Naive thymus-derived CD8-positive, alpha-beta T cell (primary cell): ENCODE results near the gene NRN1L. TPM values are rescaled to one million over a fixed set of nuclear protein-coding genes. Genes with fewer than 3 reads are reported as not detected.
"Not testable (repeated sequence)": the region's sequence is repeated elsewhere in the genome, so short reads cannot be mapped to it uniquely, and the experiment has no call there.

Source experiments
- ATAC-seq, 2 donors: fragments of 150-1000 bp; cut with Tn5 transposase in 1 of 2; sonication (Bioruptor Pico), chemical (Tn5 transposase) in 1 of 2; 1 replicate in 1 of 2; 2 replicates in 1 of 2; pipeline ENCODE4 v1.10.0; 2021; ENCODE audit warnings: mild to moderate bottlenecking in 2 of 2, moderate library complexity in 2 of 2
- POLR2A ChIA-PET: fragments of 350-600 bp; sonication (Branson Sonifier 250); formaldehyde crosslinking; loops from one replicate; lab custom pipeline; 2021; ENCODE audit warnings: antibody characterized with exemption; lab: Charles Lee
- DNase-seq, 10 donors: peaks; one replicate each; pipeline versions ENCODE4 v3.0.0 to v3.0.0-alpha.2; 2020 to 2022
- H3K27ac Mint-ChIP-seq, 10 donors: one replicate each; pipeline ENCODE4 v1.8.0; 2020 to 2022; ENCODE audit warnings: mild to moderate bottlenecking in 10 of 10, mixed read lengths in 10 of 10, moderate library complexity in 4 of 10, inconsistent platforms in 1 of 10
- H3K27me3 Mint-ChIP-seq, 5 donors: one replicate each; pipeline ENCODE4 v1.8.0; 2021 to 2022; ENCODE audit warnings: mixed read lengths in 5 of 5
- H3K36me3 Mint-ChIP-seq, 3 donors: one replicate each; pipeline ENCODE4 v1.8.0; 2020 to 2022; ENCODE audit warnings: mixed read lengths in 3 of 3, mild to moderate bottlenecking in 2 of 3, inconsistent platforms in 1 of 3
- H3K4me1 Mint-ChIP-seq, 4 donors: one replicate each; pipeline ENCODE4 v1.8.0; 2021 to 2022; ENCODE audit warnings: mixed read lengths in 4 of 4
- H3K4me3 Mint-ChIP-seq, 10 donors: one replicate each; pipeline ENCODE4 v1.8.0; 2020 to 2022; ENCODE audit warnings: mild to moderate bottlenecking in 10 of 10, mixed read lengths in 10 of 10, moderate library complexity in 6 of 10, inconsistent platforms in 1 of 10
- H3K9me3 Mint-ChIP-seq, 9 donors: one replicate each; pipeline ENCODE4 v1.8.0; 2020 to 2022; ENCODE audit warnings: mixed read lengths in 9 of 9, mild to moderate bottlenecking in 3 of 9, inconsistent platforms in 1 of 9, moderate library complexity in 1 of 9
- polyA plus RNA-seq, 3 donors: library from polyadenylated mRNA; unstranded; fragments of 300-500 nt; fragmentation: Illumina TruSeq; gene quantifications; one replicate each; pipeline ENCODE4 v1.2.3, GENCODE V29; 2021
- total RNA-seq, 8 experiments: library from RNA in 2 of 8; stranded (reverse) in 2 of 8; gene quantifications; one replicate each; pipeline ENCODE4 v1.2.3 and lab custom pipeline; 2021 to 2026

Gene NRN1L
- total and polyA plus RNA-seq, 5 experiments from 2014 or later = 2.6 to 5.3 TPM; not detected in 3

DNA sequence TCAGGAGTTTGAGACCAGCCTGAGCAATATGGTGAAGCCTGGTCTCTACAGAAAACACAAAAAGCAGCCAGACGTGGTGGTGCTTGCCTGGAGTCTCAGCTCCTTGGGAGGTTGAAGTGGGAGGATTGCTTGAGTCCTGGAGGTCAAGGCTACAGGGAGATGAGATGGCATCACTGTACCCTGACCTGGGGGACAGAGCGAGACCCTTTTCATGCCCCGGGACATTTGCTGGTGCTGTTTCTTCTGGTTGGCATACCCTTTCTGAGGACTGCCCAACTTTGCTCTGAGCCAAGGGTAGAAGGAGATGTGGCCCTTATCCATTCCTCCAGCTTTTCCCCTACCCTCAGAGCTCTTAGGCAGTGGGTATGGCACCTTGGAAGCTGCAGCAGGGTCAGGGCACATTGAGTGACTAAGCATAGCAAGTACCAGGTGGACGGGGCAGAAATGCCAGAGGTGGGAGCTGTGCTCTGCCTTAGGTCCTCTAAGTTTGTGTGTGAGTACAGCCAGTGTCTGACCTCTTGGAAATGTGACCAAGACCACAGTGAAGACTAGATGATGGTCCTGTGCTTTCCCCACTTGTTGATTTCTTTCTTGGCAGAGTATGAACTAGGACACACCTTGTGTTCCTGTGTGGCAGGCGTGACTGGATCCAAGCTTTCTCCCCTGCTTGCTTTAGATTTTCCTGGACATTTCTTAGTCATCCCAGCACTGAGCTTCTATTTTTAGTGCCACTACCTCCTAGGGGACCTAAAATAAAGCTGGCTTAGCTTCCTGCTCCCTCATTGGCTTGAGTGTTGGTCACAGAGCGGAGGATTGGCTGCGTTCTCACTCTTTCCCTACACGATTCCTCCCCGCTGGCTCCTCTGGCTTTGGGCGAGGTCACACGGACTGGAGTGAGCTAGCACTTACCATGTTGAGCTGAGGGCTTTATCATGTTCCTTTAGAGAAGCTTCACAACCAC is 21.8 kb upstream of the NRN1L start:
- Mint-ChIP-seq H3K36me3 (peaks cover 0 to 35% (median 0%) of the 10 kb centered on the region in 3 donors), H3K4me1 (peaks cover 10 to 25% (median 14%) of the 10 kb centered on the region in 4 donors), H3K27ac (peak overlapping the region in 3 of 10 donors; percentile 17 to 56 (median 29)), H3K4me3 (no peak overlapping the region), H3K9me3 (no peaks in the 10 kb centered on the region), H3K27me3 (no peaks in the 10 kb centered on the region)
- POLR2A ChIA-PET = interaction anchor here (0.6 to 1.1 kb wide), 3 partner anchors 11 to 157 kb away, joined by 3 to 10 read pairs (median 4); no protein-coding TSS in a partner anchor
- ATAC-seq (no peak), DNase-seq (no peak)

GRCh38 chr16:67864044-67864443 is 20.6 kb upstream of the NRN1L start:
- not testable (repeated sequence) for H3K9me3 Mint-ChIP-seq, DNase-seq, H3K4me3 Mint-ChIP-seq, ATAC-seq, H3K27me3 Mint-ChIP-seq
- peaks cover 0 to 41% (median 0%) of the 10 kb centered on the region in 3 donors for H3K36me3 Mint-ChIP-seq
- POLR2A ChIA-PET = interaction anchor here (1.1 kb wide), 1 partner anchor 48 kb away, joined by 10 read pairs; no protein-coding TSS in a partner anchor
- H3K27ac Mint-ChIP-seq = peak overlapping the region in 1 of 10 donors; percentile 77
- peaks cover 2 to 16% (median 7%) of the 10 kb centered on the region in 4 donors for H3K4me1 Mint-ChIP-seq

- Mint-ChIP-seq H3K27ac (peak overlapping the region in 2 of 10 donors; percentile 57 to 68), H3K36me3 (peaks cover 0 to 44% (median 0%) of the 10 kb centered on the region in 3 donors), H3K4me3 (no peak overlapping the region), H3K9me3 (no peaks in the 10 kb centered on the region), H3K4me1 (peaks cover 2 to 16% (median 7%) of the 10 kb centered on the region in 4 donors), H3K27me3 (no peaks in the 10 kb centered on the region)
- DNase-seq (no peak), ATAC-seq (no peak)
- POLR2A ChIA-PET = interaction anchor here (1.1 kb wide), 1 partner anchor 48 kb away, joined by 10 read pairs; no protein-coding TSS in a partner anchor
Measured at GRCh38 chr16:67864594-67864993, 20.1 kb upstream of the NRN1L start.

DNA sequence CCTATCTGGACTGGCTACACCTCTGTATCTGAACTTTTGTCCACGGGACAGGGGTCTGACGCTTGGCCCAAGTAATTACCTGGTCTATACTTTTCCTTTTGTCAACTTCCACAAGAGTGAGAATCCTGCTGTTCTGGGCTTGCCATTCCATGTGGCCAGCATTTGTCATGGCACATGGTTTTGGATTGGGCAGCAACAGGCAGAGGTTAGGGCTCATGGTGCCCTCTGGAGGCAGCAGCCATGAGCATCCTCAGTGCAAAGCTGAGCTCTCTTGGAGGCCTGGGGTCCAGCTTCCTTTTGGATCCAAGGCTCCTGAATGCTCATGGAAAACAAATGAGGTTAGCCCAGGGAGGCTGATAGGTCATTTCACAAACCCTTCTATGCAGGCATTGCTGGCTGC is 19.4 kb upstream of the NRN1L start:
- Mint-ChIP-seq H3K4me1 (peaks cover 2 to 16% (median 7%) of the 10 kb centered on the region in 4 donors), H3K36me3 (peaks cover 0 to 49% (median 0%) of the 10 kb centered on the region in 3 donors), H3K27ac (peak overlapping the region in 1 of 10 donors; percentile 81), H3K9me3 (no peaks in the 10 kb centered on the region), H3K4me3 (no peak overlapping the region), H3K27me3 (no peaks in the 10 kb centered on the region)
- DNase-seq (peak in 1 of 10 donors; percentile 23), ATAC-seq (peak in 1 of 2 donors; percentile 72)
- POLR2A ChIA-PET = interaction anchor here (0.6 to 0.7 kb wide), 2 partner anchors 113 to 119 kb away, joined by 3 read pairs; no protein-coding TSS in a partner anchor

DNA sequence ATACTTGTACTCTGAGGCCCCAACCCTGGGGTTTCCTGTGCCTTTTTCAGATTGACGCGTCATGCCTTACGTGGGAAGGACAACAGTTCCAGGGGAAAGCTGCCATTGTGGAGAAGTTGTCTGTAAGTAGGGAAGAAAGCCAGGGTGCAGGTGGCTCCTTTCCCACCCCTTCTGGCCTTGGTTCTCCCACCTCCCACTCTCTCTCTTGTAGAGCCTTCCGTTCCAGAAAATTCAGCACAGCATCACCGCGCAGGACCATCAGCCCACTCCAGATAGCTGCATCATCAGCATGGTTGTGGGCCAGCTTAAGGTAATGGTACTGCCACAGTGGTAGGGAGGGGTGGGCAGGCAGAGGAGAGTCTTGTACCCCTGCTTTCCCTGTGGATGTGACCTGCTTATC is 16.4 kb upstream of the NRN1L start:
- Mint-ChIP-seq H3K9me3 (no peaks in the 10 kb centered on the region), H3K4me3 (no peak overlapping the region), H3K27me3 (no peaks in the 10 kb centered on the region), H3K36me3 (peaks cover 0 to 51% (median 6%) of the 10 kb centered on the region in 3 donors), H3K27ac (no peak overlapping the region), H3K4me1 (peaks cover 2 to 13% (median 6%) of the 10 kb centered on the region in 4 donors)
- POLR2A ChIA-PET = interaction anchor here (0.5 kb wide), 1 partner anchor 1989 kb away, joined by 4 read pairs; no protein-coding TSS in a partner anchor
- ATAC-seq (no peak), DNase-seq (no peak)

DNA sequence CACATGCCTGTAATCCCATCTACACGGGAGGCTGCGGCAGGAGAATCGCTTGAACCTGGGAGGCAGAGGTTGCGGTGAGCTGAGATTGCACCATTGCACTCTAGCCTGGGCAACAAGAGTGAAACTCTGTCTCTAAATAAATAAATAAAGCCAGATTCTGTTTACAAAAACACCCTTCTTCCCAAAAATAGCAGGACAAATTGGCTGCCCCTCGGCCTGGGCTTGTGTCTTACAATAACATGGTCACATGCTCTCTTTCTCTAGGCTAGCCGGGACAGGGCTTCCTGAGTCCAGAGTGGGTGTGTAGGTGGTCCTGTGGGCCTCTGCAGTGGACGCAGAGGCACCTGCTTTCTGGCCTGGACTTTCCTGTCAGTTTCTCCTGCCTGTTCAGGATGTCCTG is 15.0 kb upstream of the NRN1L start:
- H3K4me1 Mint-ChIP-seq = peaks cover 9 to 25% (median 18%) of the 10 kb centered on the region in 4 donors
- no peak for ATAC-seq
- no peak overlapping the region for H3K4me3 Mint-ChIP-seq
- H3K27ac Mint-ChIP-seq = peak overlapping the region in 1 of 10 donors; percentile 52
- POLR2A ChIA-PET = interaction anchor here (0.6 to 1.4 kb wide), 2 partner anchors 26 to 47 kb away, joined by 3 read pairs; no protein-coding TSS in a partner anchor
- peaks cover 0 to 51% (median 6%) of the 10 kb centered on the region in 3 donors for H3K36me3 Mint-ChIP-seq
- no peak for DNase-seq
- no peaks in the 10 kb centered on the region for H3K27me3 Mint-ChIP-seq
- no peaks in the 10 kb centered on the region for H3K9me3 Mint-ChIP-seq

DNA sequence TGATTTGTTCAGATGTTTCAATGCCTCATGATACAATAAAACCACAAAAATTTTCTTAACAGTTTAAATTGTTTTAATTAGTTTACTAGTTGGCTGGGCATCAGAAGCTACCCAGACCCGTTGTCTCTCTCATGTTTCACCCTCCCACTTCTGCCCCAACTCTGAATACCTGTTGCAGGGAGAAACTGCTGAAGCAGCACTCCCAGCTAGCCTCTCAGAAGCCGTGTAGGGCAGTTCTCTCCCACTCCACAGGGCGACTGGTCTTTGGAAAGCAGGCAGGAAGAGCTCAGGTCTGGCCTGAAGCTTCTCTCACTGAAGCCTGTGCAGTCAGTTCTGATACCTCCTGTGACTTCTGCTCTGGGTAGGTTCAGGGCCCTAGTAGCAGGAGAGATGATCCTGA is 13.4 kb upstream of the NRN1L start:
- Mint-ChIP-seq H3K4me3 (peak overlapping the region in 3 of 10 donors; percentile 2 to 27 (median 18)), H3K4me1 (peaks cover 20 to 39% (median 32%) of the 10 kb centered on the region in 4 donors), H3K27me3 (no peaks in the 10 kb centered on the region), H3K9me3 (no peaks in the 10 kb centered on the region), H3K27ac (peak overlapping the region in 6 of 10 donors; percentile 19 to 93 (median 59)), H3K36me3 (peaks cover 0 to 40% (median 6%) of the 10 kb centered on the region in 3 donors)
- ATAC-seq (no peak), DNase-seq (no peak)
- POLR2A ChIA-PET = interaction anchor here (0.9 to 1.7 kb wide), 4 partner anchors 15 to 65 kb away, joined by 3 to 16 read pairs (median 4); partner anchors contain the start of gene PSMB10

DNA sequence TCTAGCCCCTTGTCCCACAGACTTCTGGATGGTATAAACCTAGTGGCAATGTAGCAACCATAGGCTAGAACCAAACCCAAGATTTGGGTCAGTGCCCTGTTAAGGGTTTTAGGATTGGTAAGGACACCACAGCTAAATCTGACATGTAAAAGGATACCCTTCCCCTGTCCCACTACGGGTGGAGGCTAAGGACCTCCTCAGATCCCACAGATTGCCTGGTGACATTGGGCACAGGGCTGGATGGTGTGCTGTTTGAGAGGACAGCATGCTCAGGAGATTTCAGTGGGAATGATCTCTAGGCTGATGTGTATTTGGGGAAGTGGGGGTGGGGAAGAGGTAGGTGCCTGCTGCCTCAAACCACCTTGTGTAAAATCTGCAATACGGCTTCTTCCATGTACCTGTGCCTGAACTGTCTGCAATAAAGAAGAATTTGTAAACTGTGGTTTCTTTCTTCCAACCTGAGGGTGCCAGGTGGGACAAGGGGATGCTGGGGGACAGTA is 12.5 kb upstream of the NRN1L start:
- no peaks in the 10 kb centered on the region for H3K27me3 Mint-ChIP-seq
- no peaks in the 10 kb centered on the region for H3K9me3 Mint-ChIP-seq
- POLR2A ChIA-PET = interaction anchor here (0.6 to 2.6 kb wide), 5 partner anchors 14 to 353 kb away, joined by 3 to 16 read pairs (median 4); partner anchors contain the start of genes PSKH1 and PSMB10
- DNase-seq (no peak), ATAC-seq (no peak)
- H3K36me3 Mint-ChIP-seq = peaks cover 0 to 39% (median 6%) of the 10 kb centered on the region in 3 donors
- H3K4me3 Mint-ChIP-seq = peak overlapping the region; percentile 75 to 95 (median 90)
- peaks cover 20 to 39% (median 33%) of the 10 kb centered on the region in 4 donors for H3K4me1 Mint-ChIP-seq
- peak overlapping the region; percentile 70 to 95 (median 92) for H3K27ac Mint-ChIP-seq

DNA sequence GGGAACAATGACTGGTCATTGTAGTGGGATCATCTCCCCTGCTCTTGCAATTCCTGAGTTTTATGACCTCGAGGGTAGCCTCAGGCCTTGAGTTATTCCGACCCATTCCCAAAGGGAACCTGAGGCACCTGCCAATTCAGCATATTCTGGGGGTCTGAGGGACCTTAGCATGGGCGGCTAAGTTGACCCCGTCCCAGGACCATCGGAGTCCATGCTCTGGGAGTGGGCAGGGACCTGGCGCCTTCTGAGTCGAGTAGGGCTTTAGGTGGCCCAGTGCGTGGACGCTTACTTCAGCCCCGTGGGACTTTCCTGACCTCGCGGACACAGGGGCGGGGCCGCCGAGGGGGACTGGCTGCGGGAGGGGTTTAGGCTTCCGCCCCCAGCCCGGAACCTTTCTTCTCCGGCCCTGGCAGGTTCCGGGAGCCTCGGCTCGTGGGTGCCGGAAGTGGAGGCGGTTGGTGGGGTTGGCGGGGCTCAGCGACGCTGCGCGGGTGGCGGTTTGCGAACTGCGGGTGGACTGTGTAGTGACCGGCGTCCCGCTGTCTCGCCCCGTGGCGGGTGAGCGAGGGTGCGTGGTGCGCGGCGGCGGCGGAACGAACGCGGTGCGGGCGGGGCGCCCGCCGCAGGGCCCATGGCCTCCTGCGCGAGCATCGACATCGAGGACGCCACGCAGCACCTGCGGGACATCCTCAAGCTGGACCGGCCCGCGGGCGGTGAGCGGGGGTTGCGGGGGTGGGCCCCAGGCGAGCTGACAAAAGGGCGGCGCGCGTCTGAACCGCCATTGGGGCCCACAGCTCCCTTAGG is 11.9 kb upstream of the NRN1L start, which contains the start of gene EDC4:
Gene EDC4 (plus strand): TSS at position 422 of the 804 bp plus-strand sequence. CDS start 210 bp downstream, at position 632.
- Mint-ChIP-seq H3K4me3 (peak within 1 kb of the TSS; percentile 87 to 95 (median 90)), H3K27me3 (no peaks in the 10 kb centered on the region), H3K27ac (peak within 1 kb of the TSS; percentile 70 to 95 (median 94)), H3K9me3 (no peaks in the 10 kb centered on the region), H3K36me3 (peaks cover 0 to 42% (median 6%) of the 10 kb centered on the region in 3 donors), H3K4me1 (peaks cover 20 to 39% (median 33%) of the 10 kb centered on the region in 4 donors)
- peak; percentile 74 to 91 (median 86) for DNase-seq
- ATAC-seq = peak; percentile 92 to 96
- POLR2A ChIA-PET = interaction anchor here (0.5 to 2.6 kb wide), 20 partner anchors 10 to 845 kb away, joined by 3 to 15 read pairs (median 4); partner anchors contain the start of genes CTCF, NFATC3, NRN1L and PSKH1

DNA sequence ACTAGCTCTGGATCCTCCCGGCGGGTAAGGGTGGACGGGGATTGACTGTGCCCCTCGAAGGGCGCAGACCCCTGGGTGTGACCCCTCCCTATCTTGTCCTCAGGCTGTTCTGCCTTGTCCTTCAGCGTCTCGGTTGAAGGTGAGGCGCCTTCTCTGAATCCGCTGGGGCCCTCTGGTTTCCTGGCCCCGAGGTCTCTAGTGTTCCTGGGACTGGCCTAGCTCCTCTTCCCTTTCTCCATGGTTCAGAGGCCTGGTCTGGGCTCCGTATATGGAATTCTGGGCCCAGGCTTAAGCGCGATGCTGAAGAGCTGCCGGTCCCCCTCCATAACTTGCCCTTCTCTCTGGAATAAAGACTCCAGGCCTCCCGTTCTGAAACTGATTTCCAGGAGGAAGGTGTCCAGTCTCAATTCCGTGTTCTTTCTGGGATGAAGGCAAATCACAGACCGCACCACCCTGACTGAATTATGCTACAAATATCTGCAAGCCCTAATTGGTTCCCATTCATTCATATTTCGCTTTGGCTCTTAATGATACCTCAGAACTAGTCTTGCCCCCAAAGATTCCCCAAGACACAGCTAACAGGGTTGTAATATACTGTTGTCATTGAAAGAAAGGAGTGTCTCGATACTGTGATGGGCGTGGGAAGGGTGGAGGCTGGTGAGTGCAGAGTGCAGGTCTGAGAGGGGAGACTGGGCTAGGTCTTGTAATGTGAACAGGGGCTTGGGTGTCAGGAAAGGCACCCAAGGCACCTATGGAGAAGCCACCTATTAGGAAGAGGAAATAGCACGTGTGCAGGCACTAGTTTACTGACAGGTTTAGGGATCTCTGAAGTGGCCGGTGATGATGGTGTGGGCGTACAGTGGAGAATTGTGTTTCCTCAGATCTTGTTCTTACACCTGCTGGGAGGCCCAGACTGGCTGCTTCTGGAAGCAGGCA is 11.0 kb upstream of the NRN1L start:
- POLR2A ChIA-PET = interaction anchor here (0.5 to 2.6 kb wide), 21 partner anchors 10 to 845 kb away, joined by 3 to 15 read pairs (median 4); partner anchors contain the start of genes CTCF, NFATC3, NRN1L and PSKH1
- Mint-ChIP-seq H3K4me1 (peaks cover 20 to 39% (median 33%) of the 10 kb centered on the region in 4 donors), H3K36me3 (peaks cover 0 to 44% (median 8%) of the 10 kb centered on the region in 3 donors), H3K27me3 (no peaks in the 10 kb centered on the region), H3K9me3 (no peaks in the 10 kb centered on the region), H3K4me3 (peak overlapping the region; percentile 87 to 95 (median 90)), H3K27ac (peak overlapping the region; percentile 70 to 95 (median 94))
- DNase-seq = no peak
- no peak for ATAC-seq
